Activated CD4-positive, alpha-beta T cell treated with anti-CD3 and anti-CD28 coated beads, Interleukin-10, Interleukin-2, amounts not matched to agents 100 ng/mL and 50 ng/mL, durations not matched to agents 16 hours and 8 hours (primary cell): ENCODE measurements around the gene GUCA2A.

Experiments
- DNase-seq: peaks from one replicate; pipeline ENCODE4 v3.0.0-alpha.2; 2020

GUCA2A gene

DNA sequence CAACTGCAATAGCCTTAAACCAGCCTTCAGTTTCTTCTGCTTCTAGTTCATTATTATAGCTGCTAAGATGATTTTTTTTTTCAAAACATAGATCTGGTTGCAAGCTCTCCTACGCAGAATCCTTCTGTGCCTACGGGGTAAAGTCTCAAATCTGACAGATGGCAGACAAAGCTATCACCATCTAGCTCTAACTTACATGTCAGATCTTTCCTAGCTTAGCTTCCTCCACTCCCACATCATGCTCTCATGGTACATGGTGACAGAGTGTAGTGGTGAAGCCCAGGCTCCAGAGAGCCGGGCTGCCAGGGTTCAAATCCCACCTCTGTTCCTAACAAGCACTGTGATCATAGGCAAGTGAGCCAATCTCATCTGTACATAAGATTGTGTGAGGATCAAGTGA is 35.6 kb downstream of the GUCA2A start:
- DNase-seq: no peak

DNA sequence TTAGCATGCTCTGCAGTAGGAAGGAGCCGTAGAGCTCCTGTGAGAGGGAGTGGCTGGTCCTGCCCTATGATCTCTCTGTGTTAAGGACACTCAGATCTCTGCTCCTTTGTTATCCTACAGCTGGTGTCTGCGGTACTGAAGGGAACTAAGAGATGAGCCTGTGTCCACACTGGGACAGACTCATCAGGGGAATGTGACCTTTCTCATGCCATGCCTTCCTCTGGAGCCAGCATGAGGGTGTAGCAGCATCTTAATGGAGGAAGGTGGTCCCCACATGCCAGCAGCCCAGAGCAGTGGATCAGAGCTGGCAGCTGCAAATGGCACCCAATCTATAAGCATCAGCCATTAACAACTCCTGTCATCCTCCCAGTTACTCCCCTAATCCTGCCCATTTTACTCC is 36.0 kb downstream of the GUCA2A start:
- DNase-seq: no peak

DNA sequence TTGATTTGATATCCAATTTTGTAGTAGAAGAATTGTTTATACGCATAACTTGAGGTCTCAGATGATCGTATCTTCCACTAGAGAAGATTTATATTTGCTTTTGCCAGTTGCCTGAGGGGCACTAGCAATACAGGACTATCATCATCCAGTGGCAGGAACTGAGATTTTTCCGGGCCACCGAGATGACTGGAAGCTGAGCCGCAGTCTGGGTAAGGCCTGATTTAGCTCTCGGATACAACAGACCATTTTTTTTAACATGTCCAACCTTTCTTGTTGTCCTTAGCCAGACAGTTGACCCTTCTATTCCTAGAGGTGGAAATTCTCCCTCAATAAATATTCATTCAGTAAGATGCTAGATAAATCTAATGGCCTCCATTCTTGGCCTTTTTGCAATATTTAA is 36.8 kb downstream of the GUCA2A start:
- DNase-seq: no peak

DNA sequence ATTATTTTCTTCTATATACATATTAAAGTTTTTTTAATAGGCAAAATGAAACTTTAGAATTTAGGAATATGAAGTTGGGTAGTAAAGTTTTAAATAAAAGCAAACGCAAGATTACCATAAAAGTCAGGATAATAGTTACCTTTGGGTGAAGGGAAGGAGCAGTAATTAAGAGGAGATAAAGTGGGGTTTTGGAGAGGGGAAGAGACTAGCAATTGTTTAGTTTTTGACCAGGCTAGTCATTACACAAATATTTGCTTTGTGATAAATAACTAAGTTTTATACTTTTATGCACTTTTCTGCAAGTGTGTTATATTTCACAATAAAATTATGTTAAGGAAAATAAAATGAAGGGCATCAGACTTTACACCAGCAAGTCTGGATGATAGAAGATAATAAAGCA is 39.0 kb downstream of the GUCA2A start:
- DNase-seq: no peak

DNA sequence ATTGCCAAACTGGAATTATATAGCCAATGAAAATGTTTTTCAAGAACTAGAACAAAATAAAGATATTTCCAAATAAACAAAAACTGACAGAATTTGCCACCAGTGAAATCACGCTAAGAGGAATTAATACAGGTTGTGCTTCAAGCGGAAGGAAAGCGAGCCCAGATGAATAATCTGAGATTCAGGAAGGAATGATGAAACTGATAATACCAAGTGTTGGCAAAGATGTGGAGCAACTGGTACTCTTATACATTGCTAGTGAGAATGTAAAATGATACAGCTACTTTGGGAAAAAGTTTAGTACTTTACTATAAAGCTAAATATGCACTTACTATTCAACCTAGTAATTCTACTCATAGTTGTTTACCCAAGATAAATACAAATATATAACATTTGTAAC is 42.1 kb downstream of the GUCA2A start:
- DNase-seq: no peak

DNA sequence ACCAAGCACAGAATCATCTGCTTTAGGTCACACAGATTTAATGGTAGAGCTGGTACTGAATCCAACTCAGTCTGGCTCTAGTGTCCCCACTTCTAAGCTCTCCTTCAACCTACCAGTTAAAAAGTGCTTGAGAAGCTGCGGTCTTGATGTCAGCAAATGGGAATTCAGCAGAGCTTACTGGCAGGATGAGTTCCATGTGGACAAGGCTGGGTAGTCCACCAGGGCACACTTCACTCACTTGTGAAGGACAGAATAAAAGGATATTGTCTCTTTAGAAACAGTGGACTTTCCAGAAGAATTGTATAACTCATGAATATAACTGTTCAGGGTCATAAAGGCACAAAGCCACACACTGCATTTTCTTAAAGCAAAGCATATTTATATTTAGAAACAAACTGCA is 46.4 kb downstream of the GUCA2A start:
- no peak for DNase-seq

DNA sequence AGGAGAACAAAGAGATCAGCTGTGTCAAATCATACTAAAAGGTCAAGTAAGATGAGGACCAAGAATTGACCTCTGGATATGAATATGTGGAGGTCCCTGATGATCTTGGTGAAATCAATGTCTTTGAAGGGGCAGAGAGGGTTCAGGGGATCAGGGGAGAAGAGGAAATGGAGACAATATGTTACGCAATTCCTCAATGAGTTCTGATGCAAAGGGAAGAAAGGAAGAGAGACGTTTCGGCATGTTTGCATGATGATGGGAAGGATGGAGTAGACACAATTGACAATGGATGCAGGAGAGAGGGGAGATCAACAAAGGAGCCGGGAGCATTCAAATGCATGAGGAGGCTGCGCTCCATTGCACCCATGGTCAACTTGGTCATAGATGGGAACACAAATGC is 47.3 kb downstream of the GUCA2A start:
- DNase-seq: no peak

DNA sequence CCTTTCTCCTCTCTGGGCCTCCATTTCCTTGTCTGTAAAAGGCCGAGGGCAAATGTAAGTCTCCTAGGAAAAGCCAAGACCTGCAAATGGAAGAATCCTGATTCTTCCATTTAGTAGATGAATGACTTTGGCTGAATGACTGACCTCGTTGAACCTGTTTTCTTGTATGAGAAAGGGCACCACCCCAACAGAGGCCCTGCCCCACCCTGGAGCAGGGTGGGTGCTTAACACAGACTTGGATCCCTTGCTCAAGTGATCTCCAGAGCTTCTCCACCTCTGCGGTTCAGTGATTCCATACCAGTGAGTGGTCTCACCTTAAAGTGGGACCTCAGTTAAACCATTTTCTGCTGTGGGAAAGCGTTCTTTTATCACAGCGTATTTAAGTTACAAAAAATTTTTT is 50.3 kb downstream of the GUCA2A start:
- DNase-seq: no peak
